Lower lobe of right lung (tissue), 2 donors: ENCODE results near the gene MPRIP. TPM values are rescaled to one million over a fixed set of nuclear protein-coding genes. Genes with fewer than 3 reads are reported as not detected.

Source experiments
- ATAC-seq, 2 donors: fragments of 200-7000 bp; cut with Tn5 transposase; one replicate each; pipeline ENCODE4 v1.9.1; 2020 to 2022; ENCODE audit warnings: mild to moderate bottlenecking in 2 of 2, moderate library complexity in 2 of 2
- DNase-seq: peaks from one replicate; pipeline ENCODE4 v3.0.0-alpha.2; 2020
- H3K27ac ChIP-seq: fragments of 200-600 bp; one replicate; pipeline ENCODE4 v1.8.0; 2022
- H3K27me3 ChIP-seq: fragments of 200-600 bp; one replicate; pipeline ENCODE4 v1.8.0; 2022; ENCODE audit warnings: low read depth
- H3K36me3 ChIP-seq: fragments of 200-600 bp; one replicate; pipeline ENCODE4 v1.8.0; 2022; ENCODE audit warnings: mild to moderate bottlenecking
- H3K4me1 ChIP-seq: fragments of 200-600 bp; one replicate; pipeline ENCODE4 v1.8.0; 2022
- H3K4me3 ChIP-seq: fragments of 200-600 bp; one replicate; pipeline ENCODE4 v1.8.0; 2022; ENCODE audit warnings: mild to moderate bottlenecking
- H3K9me3 ChIP-seq: fragments of 200-600 bp; one replicate; pipeline ENCODE4 v1.8.0; 2022
- CTCF ChIP-seq: fragments of 200-600 bp; IDR thresholded peaks from one replicate; pipeline ENCODE4 v1.8.0; 2022; ENCODE audit warnings: antibody characterized with exemption, mild to moderate bottlenecking
- intact Hi-C: fragments of 100-400 bp; cut with DNase I; formaldehyde crosslinking; loops from one replicate; pipeline ENCODE4 v1.11.0; 2022
- total RNA-seq: library from RNA; stranded (reverse); fragmentation: NEBNext Ultra II Directional; extraction: Animal tissue kit (Norgen Biotek cat#: 25700); gene quantifications from one replicate; pipeline ENCODE4 v1.2.1, GENCODE V29; 2021
- donor health status: DM: no; HTN: yes; CAD: no; lungs with severe emphysema.

The MPRIP gene
- total RNA-seq, 1 donor from 2014 or later: 232 TPM

- Histone ChIP-seq H3K27me3 (no peaks in the 10 kb centered on the region), H3K9me3 (no peaks in the 10 kb centered on the region), H3K4me1 (peaks cover 66% of the 10 kb centered on the region), H3K36me3 (peaks cover 31% of the 10 kb centered on the region), H3K4me3 (no peak overlapping the region), H3K27ac (no peak overlapping the region)
- ATAC-seq (no peak), DNase-seq (no peak)
- no peak for TF ChIP-seq CTCF
- intact Hi-C loops: no loop called here
These were observed 30.8 kb downstream of the MPRIP start for GRCh38 chr17:17073030-17073564.

- no peak for TF ChIP-seq CTCF
- ATAC-seq: no peak
- Histone ChIP-seq H3K4me3 (no peak overlapping the region), H3K36me3 (peaks cover 38% of the 10 kb centered on the region), H3K27ac (no peak overlapping the region), H3K9me3 (no peaks in the 10 kb centered on the region), H3K4me1 (peaks cover 73% of the 10 kb centered on the region), H3K27me3 (no peaks in the 10 kb centered on the region)
- intact Hi-C loops: no loop called here
- DNase-seq: peak; percentile 32
These were observed 31.5 kb downstream of the MPRIP start for GRCh38 chr17:17073581-17074403.

- Histone ChIP-seq H3K4me3 (no peak overlapping the region), H3K36me3 (peaks cover 44% of the 10 kb centered on the region), H3K27me3 (no peaks in the 10 kb centered on the region), H3K27ac (peak overlapping the region; percentile 22), H3K9me3 (no peaks in the 10 kb centered on the region), H3K4me1 (peaks cover 88% of the 10 kb centered on the region)
- intact Hi-C loops: no loop called here
- no peak for TF ChIP-seq CTCF
- ATAC-seq (peak in 1 of 2 donors; percentile 12), DNase-seq (peak; percentile 47)
These were observed 33.0 kb downstream of the MPRIP start for GRCh38 chr17:17075125-17075781.

- no peak for ATAC-seq
- peak; percentile 15 for DNase-seq
- intact Hi-C loops: no loop called here
These were observed 33.8 kb downstream of the MPRIP start for GRCh38 chr17:17076066-17076465.

More at GRCh38 chr17:17076066-17076465, 33.8 kb downstream of the MPRIP start:
- Histone ChIP-seq H3K36me3 (peaks cover 47% of the 10 kb centered on the region), H3K4me3 (no peak overlapping the region), H3K27me3 (no peaks in the 10 kb centered on the region), H3K27ac (peak overlapping the region; percentile 22), H3K4me1 (peaks cover 94% of the 10 kb centered on the region), H3K9me3 (no peaks in the 10 kb centered on the region)
- no peak for TF ChIP-seq CTCF
